Astrocyte (in vitro differentiated cells and primary cell): ENCODE results near the gene HP1BP3. TPM values are rescaled to one million over a fixed set of nuclear protein-coding genes. Genes with fewer than 3 reads are reported as not detected.
A peak's percentile ranks its signal among the peaks of the same experiment; 100 is the strongest.

ENCODE experiments used
- DNase-seq: peaks from one replicate; pipeline ENCODE4 v3.0.0-alpha.2; 2010; ENCODE audit warnings: low read depth
- FAIRE-seq: peaks from 2 replicates; lab custom pipeline; 2011; peaks lifted over from hg19 to GRCh38; lab: Jason Lieb, UNC
- H2AFZ ChIP-seq: 2 replicates; pipeline ENCODE4 v1.6.0; 2012; ENCODE audit warnings: low read depth, low read length, inconsistent platforms
- H3K27ac ChIP-seq: 2 replicates; pipeline ENCODE4 v1.5.1; 2011; ENCODE audit warnings: low read depth, low read length, inconsistent platforms
- H3K27me3 ChIP-seq: 2 replicates; pipeline ENCODE4 v1.6.0; 2011; ENCODE audit warnings: low read length, inconsistent platforms; ENCODE audit not compliant: insufficient read depth
- H3K36me3 ChIP-seq: 2 replicates; pipeline ENCODE4 v1.5.1; 2011; ENCODE audit warnings: low read length, inconsistent platforms; ENCODE audit not compliant: insufficient read depth
- H3K4me1 ChIP-seq: 2 replicates; pipeline ENCODE4 v1.5.1; 2011; ENCODE audit warnings: low read length, inconsistent platforms; ENCODE audit not compliant: insufficient read depth
- H3K4me2 ChIP-seq: 2 replicates; pipeline ENCODE4 v1.6.0; 2012; ENCODE audit warnings: low read length, inconsistent platforms
- H3K4me3 ChIP-seq: 2 replicates; pipeline ENCODE4 v1.5.1; 2011; ENCODE audit warnings: low read depth, mild to moderate bottlenecking, low read length, inconsistent platforms; ENCODE audit not compliant: insufficient read depth
- H3K79me2 ChIP-seq: 2 replicates; pipeline ENCODE4 v1.6.0; 2012; ENCODE audit warnings: mild to moderate bottlenecking, low read length, inconsistent platforms; ENCODE audit not compliant: insufficient read depth
- H3K9ac ChIP-seq: 2 replicates; pipeline ENCODE4 v1.6.0; 2012; ENCODE audit warnings: mild to moderate bottlenecking, low read length, inconsistent platforms
- H3K9me3 ChIP-seq: 2 replicates; pipeline ENCODE4 v1.5.1; 2012; ENCODE audit warnings: low read depth, mild to moderate bottlenecking, low read length, inconsistent platforms; ENCODE audit not compliant: insufficient read depth
- H4K20me1 ChIP-seq: 2 replicates; pipeline ENCODE4 v1.6.0; 2012; ENCODE audit warnings: low read length, inconsistent platforms; ENCODE audit not compliant: insufficient read depth
- H3K27ac Mint-ChIP-seq: one replicate; pipeline ENCODE4 v1.8.0; 2021; ENCODE audit warnings: mild to moderate bottlenecking, mixed read lengths; ENCODE audit not compliant: unreplicated experiment
- H3K27me3 Mint-ChIP-seq: one replicate; pipeline ENCODE4 v1.8.0; 2021; ENCODE audit warnings: low read depth, mixed read lengths; ENCODE audit not compliant: unreplicated experiment
- H3K36me3 Mint-ChIP-seq: one replicate; pipeline ENCODE4 v1.8.0; 2021; ENCODE audit warnings: low read depth, mixed read lengths; ENCODE audit not compliant: unreplicated experiment
- H3K4me1 Mint-ChIP-seq: one replicate; pipeline ENCODE4 v1.8.0; 2021; ENCODE audit warnings: low read depth, mixed read lengths; ENCODE audit not compliant: unreplicated experiment
- H3K4me3 Mint-ChIP-seq: one replicate; pipeline ENCODE4 v1.8.0; 2021; ENCODE audit warnings: mild to moderate bottlenecking, moderate library complexity, mixed read lengths; ENCODE audit not compliant: unreplicated experiment
- H3K9me3 Mint-ChIP-seq: one replicate; pipeline ENCODE4 v1.8.0; 2021; ENCODE audit warnings: mild to moderate bottlenecking, mixed read lengths; ENCODE audit not compliant: unreplicated experiment
- CTCF ChIP-seq: IDR thresholded peaks from 2 replicates; pipeline ENCODE4 v1.5.1; 2011; ENCODE audit warnings: low read depth, mild to moderate bottlenecking, inconsistent platforms, low read length, moderate library complexity; ENCODE audit not compliant: insufficient read depth
- EZH2 ChIP-seq: IDR thresholded peaks from 2 replicates; pipeline ENCODE4 v1.6.1; 2012; ENCODE audit warnings: mild to moderate bottlenecking, low read length, inconsistent platforms; ENCODE audit not compliant: insufficient read depth
- total RNA-seq: library from RNA; stranded (reverse); gene quantifications from 2 replicates; pipeline ENCODE4 v1.2.1, GENCODE V29; 2021

Gene HP1BP3
- total RNA-seq, 1 donor from 2014 or later = 156 TPM

GRCh38 chr1:20787840-20788795, 1.0 kb upstream of the HP1BP3 start:
- no peaks in the 10 kb centered on the region for H3K27me3 ChIP-seq
- peak overlapping the region; percentile 96 for H3K27ac ChIP-seq
- peak overlapping the region; percentile 84 for H3K4me2 ChIP-seq
- DNase-seq (peak; percentile 83), FAIRE-seq (no peak)
- peak overlapping the region; percentile 42 for H2AFZ ChIP-seq
- H3K4me3 ChIP-seq = peak overlapping the region; percentile 96
- peak overlapping the region; percentile 98 for H3K9ac ChIP-seq
- Mint-ChIP-seq H3K4me3 (peak overlapping the region; percentile 92), H3K27ac (peak overlapping the region; percentile 96), H3K4me1 (peaks cover 23% of the 10 kb centered on the region), H3K36me3 (no peaks in the 10 kb centered on the region), H3K9me3 (no peaks in the 10 kb centered on the region), H3K27me3 (no peaks in the 10 kb centered on the region)
- peaks cover 33% of the 10 kb centered on the region for H4K20me1 ChIP-seq
- H3K4me1 ChIP-seq = peaks cover 27% of the 10 kb centered on the region
- no peaks in the 10 kb centered on the region for H3K9me3 ChIP-seq
- no peak for TF ChIP-seq EZH2
- TF ChIP-seq CTCF = no peak
- peaks cover 37% of the 10 kb centered on the region for H3K79me2 ChIP-seq
- no peaks in the 10 kb centered on the region for H3K36me3 ChIP-seq

DNA sequence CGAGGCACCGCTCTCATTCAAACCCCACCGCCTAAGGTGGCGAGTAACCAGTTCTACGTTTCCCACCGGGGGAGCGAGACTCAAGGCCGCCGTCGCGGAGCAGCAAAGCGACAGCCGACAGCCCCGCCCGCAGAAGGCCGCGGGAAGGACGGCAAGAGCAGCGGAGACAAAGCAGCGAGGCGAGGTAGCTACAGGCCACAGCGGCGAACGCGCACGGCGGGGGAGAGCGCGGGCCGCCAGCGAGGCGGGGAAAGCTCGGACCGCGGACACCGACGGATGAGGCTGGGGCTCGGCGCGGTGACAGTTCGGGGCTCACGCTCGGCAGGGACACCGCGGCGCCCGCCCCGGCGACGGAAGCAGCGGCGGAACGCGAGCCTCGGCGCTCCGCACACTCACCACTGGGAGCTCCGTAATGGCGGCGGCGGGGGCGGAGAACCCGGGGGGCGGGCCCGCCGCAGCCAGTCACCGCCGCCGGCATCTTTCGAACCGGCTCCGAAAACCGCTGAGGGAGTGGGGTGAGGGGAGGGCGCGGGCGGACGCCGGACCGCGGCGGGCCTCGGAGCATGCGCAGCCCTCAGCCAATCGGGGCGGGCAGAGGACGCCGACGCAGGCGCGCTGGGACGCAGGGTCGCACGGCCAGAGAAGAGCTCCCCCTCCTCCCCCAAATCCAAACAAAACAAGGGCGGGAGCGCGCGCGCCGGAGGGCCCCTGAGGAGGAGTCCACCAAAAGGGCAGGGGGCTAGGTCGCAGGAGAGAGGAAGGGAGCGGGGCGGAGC, 666 bp downstream of the HP1BP3 start:
- TF ChIP-seq EZH2 (no peak), CTCF (no peak)
- no peaks in the 10 kb centered on the region for H3K36me3 Mint-ChIP-seq
- Histone ChIP-seq H3K79me2 (peaks cover 53% of the 10 kb centered on the region), H4K20me1 (peaks cover 48% of the 10 kb centered on the region), H3K27ac (peak overlapping the region; percentile 96), H3K4me3 (peak overlapping the region; percentile 96), H3K9ac (peak overlapping the region; percentile 98), H3K4me2 (peak overlapping the region; percentile 88), H3K36me3 (peaks cover 2% of the 10 kb centered on the region), H2AFZ (peak overlapping the region; percentile 79), H3K9me3 (no peaks in the 10 kb centered on the region), H3K4me1 (peaks cover 18% of the 10 kb centered on the region), H3K27me3 (no peaks in the 10 kb centered on the region)
- H3K4me3 Mint-ChIP-seq = peak overlapping the region; percentile 96
- no peak for FAIRE-seq
- DNase-seq = peak; percentile 77
- H3K27ac Mint-ChIP-seq = peak overlapping the region; percentile 98
- H3K4me1 Mint-ChIP-seq = peaks cover 14% of the 10 kb centered on the region
- no peaks in the 10 kb centered on the region for H3K9me3 Mint-ChIP-seq
- no peaks in the 10 kb centered on the region for H3K27me3 Mint-ChIP-seq
